ENCODE results near the gene NUMB. TPM values are rescaled to one million over a fixed set of nuclear protein-coding genes. Genes with fewer than 3 reads are reported as not detected.

The NUMB gene
- total RNA-seq, 1 donor from 2014 or later = 218 TPM

- H3K27ac Mint-ChIP-seq (ENCODE audit: unreplicated experiment) = no peak overlapping the region
- no peaks in the 10 kb centered on the region for H3K9me3 Mint-ChIP-seq (ENCODE audit: unreplicated experiment)
- H3K36me3 Mint-ChIP-seq (ENCODE audit: low read depth, unreplicated experiment) = no peaks in the 10 kb centered on the region
- no peak overlapping the region for H3K4me3 Mint-ChIP-seq (ENCODE audit: unreplicated experiment)
- TF ChIP-seq CTCF (IDR thresholded peaks at IDR 0.05; ENCODE audit: unreplicated experiment) = no peak
- peaks cover 26% of the 10 kb centered on the region for H3K27me3 Mint-ChIP-seq (ENCODE audit: unreplicated experiment)
- peaks cover 2% of the 10 kb centered on the region for H3K4me1 Mint-ChIP-seq (ENCODE audit: unreplicated experiment)
- no peak for DNase-seq (ENCODE audit: low spot score)
Observed at GRCh38 chr14:73261520-73262426, 196.6 kb downstream of the NUMB start.

GRCh38 chr14:73261075-73261474, 197.3 kb downstream of the NUMB start:
- Mint-ChIP-seq H3K27me3 (ENCODE audit: unreplicated experiment) (peaks cover 24% of the 10 kb centered on the region), H3K4me1 (ENCODE audit: unreplicated experiment) (peaks cover 2% of the 10 kb centered on the region), H3K4me3 (ENCODE audit: unreplicated experiment) (no peak overlapping the region), H3K27ac (ENCODE audit: unreplicated experiment) (no peak overlapping the region), H3K9me3 (ENCODE audit: unreplicated experiment) (no peaks in the 10 kb centered on the region), H3K36me3 (ENCODE audit: low read depth, unreplicated experiment) (no peaks in the 10 kb centered on the region)
- TF ChIP-seq CTCF (IDR thresholded peaks at IDR 0.05; ENCODE audit: unreplicated experiment) = no peak
- no peak for DNase-seq (ENCODE audit: low spot score)

- no peak for TF ChIP-seq CTCF (IDR thresholded peaks at IDR 0.05; ENCODE audit: unreplicated experiment)
- Mint-ChIP-seq H3K4me1 (ENCODE audit: unreplicated experiment) (peaks cover 2% of the 10 kb centered on the region), H3K27ac (ENCODE audit: unreplicated experiment) (no peak overlapping the region), H3K36me3 (ENCODE audit: low read depth, unreplicated experiment) (no peaks in the 10 kb centered on the region), H3K4me3 (ENCODE audit: unreplicated experiment) (no peak overlapping the region), H3K9me3 (ENCODE audit: unreplicated experiment) (no peaks in the 10 kb centered on the region), H3K27me3 (ENCODE audit: unreplicated experiment) (peaks cover 22% of the 10 kb centered on the region)
- no peak for DNase-seq (ENCODE audit: low spot score)
Observed at GRCh38 chr14:73260574-73260973, 197.8 kb downstream of the NUMB start.

DNA sequence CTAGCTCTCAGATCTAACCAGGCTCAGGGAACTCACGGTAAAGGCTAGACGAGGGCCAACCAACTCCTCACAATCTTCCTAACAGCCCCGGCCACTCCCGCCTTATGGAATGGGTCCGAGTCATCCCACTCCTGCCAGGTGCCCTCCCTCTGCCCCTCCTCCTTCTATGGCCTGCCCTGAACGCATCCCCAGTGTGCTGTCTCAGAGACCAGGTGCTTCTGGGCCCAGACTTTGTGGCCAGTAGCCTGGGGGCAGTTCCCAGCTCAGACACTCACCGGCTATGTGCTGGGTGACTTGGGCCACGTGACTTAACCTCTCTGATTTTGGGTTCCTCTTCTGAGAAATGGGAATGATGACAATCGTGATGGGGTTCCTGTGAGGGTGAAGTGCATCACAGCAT, 198.5 kb downstream of the NUMB start:
- Mint-ChIP-seq H3K4me1 (ENCODE audit: unreplicated experiment) (peaks cover 2% of the 10 kb centered on the region), H3K4me3 (ENCODE audit: unreplicated experiment) (no peak overlapping the region), H3K36me3 (ENCODE audit: low read depth, unreplicated experiment) (no peaks in the 10 kb centered on the region), H3K27me3 (ENCODE audit: unreplicated experiment) (peaks cover 18% of the 10 kb centered on the region), H3K9me3 (ENCODE audit: unreplicated experiment) (no peaks in the 10 kb centered on the region), H3K27ac (ENCODE audit: unreplicated experiment) (no peak overlapping the region)
- no peak for TF ChIP-seq CTCF (IDR thresholded peaks at IDR 0.05; ENCODE audit: unreplicated experiment)
- DNase-seq (ENCODE audit: low spot score) = no peak

All from endothelial cell (in vitro differentiated cells).